Brain microvascular endothelial cell (primary cell): ENCODE data around the gene GRIK4.

ENCODE experiments used
- DNase-seq: peaks from one replicate; pipeline ENCODE4 v3.0.0-alpha.2; 2020
- H3K27ac ChIP-seq: fragments of 250-450 bp; sonication (Bioruptor Pico); 2 replicates; pipeline ENCODE4 v1.5.1; 2020; ENCODE audit warnings: mild to moderate bottlenecking, moderate library complexity
- H3K27me3 ChIP-seq: fragments of 250-450 bp; sonication (Bioruptor Pico); replicated peaks from 2 replicates; pipeline ENCODE4 v1.5.1; 2020; ENCODE audit warnings: mild to moderate bottlenecking
- H3K36me3 ChIP-seq: fragments of 250-450 bp; sonication (Bioruptor Pico); replicated peaks from 2 replicates; pipeline ENCODE4 v1.5.1; 2020; ENCODE audit warnings: mild to moderate bottlenecking
- H3K4me3 ChIP-seq: 2 replicates; pipeline ENCODE4 v1.5.1; 2011; ENCODE audit warnings: low read depth, mild to moderate bottlenecking, control low read depth, low read length, moderate library complexity
- in situ Hi-C: cut with HindIII; loops from 2 replicates; pipeline ENCODE4 v1.10.0; 2017; ENCODE audit warnings: low sequenced_read_pairs, low pct_ligation_motif_present
- TF ChIP-seq, protein P1 (sequence below): IDR thresholded peaks from 2 replicates; pipeline ENCODE4 v1.5.1; 2011; ENCODE audit warnings: low read depth, mild to moderate bottlenecking, moderate library complexity, low read length, control low read depth, inconsistent platforms; ENCODE audit errors: missing control alignments

The GRIK4 gene

DNA sequence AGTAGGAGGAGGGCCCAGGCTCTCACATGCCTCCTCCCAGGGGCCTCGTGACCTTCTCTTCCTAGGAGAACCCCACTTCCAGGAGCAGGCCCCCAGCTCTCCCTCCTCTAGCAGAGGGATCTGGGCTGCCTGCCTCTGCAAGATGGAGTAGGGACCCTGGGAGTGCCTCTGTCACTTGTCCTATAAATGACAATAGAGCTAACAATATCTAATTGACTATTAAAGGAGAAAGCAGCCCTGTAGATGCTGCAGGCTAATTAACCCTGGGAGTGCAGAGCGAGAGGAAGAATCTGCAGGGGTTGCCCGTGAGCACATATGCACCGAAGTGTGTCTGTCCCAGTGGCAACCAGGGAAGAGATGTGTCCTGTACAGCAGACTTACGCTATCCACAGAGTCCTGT is 184.4 kb downstream of the GRIK4 start:
- H3K4me3 ChIP-seq: no peak overlapping the region
- TF ChIP-seq, protein P1, sequence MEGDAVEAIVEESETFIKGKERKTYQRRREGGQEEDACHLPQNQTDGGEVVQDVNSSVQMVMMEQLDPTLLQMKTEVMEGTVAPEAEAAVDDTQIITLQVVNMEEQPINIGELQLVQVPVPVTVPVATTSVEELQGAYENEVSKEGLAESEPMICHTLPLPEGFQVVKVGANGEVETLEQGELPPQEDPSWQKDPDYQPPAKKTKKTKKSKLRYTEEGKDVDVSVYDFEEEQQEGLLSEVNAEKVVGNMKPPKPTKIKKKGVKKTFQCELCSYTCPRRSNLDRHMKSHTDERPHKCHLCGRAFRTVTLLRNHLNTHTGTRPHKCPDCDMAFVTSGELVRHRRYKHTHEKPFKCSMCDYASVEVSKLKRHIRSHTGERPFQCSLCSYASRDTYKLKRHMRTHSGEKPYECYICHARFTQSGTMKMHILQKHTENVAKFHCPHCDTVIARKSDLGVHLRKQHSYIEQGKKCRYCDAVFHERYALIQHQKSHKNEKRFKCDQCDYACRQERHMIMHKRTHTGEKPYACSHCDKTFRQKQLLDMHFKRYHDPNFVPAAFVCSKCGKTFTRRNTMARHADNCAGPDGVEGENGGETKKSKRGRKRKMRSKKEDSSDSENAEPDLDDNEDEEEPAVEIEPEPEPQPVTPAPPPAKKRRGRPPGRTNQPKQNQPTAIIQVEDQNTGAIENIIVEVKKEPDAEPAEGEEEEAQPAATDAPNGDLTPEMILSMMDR: no peak
- H3K27me3 ChIP-seq: no peaks in the 10 kb centered on the region
- H3K27ac ChIP-seq: no peak overlapping the region
- DNase-seq: no peak
- H3K36me3 ChIP-seq: no peaks in the 10 kb centered on the region
- in situ Hi-C loops: loop anchor here (25.0 kb wide), 1 partner anchor 184 kb away; the partner anchor contains the start of gene GRIK4

DNA sequence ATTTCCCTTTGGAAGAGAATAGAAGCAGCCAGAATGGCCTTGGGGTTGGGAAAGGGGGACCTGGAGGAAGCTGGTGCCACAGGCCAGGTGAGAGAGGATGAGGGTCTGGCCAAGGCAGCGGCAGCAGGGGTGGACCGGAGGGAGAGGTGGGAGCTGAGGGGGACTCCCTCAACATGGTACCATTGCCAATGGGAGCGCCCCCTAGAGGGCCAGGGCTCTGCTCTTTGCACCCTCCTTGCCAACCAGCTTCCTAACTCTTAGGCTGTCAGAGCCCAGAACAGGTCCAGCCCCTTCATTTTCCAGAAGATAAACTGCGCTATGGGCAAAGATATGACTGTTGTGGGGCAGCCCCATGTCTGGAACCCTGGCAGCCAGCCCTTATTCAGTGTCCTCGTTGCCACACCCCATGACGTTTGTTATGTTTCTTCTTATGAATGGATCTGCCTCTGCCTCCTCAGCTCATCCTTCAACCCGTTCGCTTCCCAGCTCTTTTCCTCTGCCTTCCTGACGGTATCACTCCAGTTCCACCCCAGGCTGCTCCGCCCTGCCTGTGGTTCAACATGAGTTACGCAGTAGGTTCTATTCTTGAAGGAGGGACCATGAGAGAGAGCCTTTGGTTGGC is 185.2 kb downstream of the GRIK4 start:
- no peak for DNase-seq
- H3K36me3 ChIP-seq: no peaks in the 10 kb centered on the region
- in situ Hi-C loops: loop anchor here (25.0 kb wide), 1 partner anchor 184 kb away; the partner anchor contains the start of gene GRIK4

DNA sequence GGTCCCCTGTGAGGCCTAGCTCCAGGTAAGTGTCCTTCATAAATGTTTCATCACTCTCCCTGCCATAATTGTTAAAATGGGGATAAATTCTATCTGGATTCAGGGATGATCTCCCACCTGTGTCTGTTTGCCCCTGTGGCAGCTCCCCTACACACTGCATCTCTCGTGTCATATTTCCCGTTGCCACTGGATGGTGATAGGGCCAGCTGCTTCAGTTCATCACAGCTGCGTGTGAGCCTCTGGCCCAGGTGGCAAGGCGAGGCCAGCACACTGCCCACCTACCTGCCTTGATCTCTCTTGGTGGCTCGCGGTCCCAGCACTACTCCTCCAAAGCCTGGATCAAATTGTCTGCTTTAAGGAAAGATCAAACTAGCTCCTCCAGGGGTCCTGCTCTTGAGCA is 187.4 kb downstream of the GRIK4 start:
- TF ChIP-seq, protein P1: no peak
- H3K4me3 ChIP-seq: no peak overlapping the region
- H3K27me3 ChIP-seq: no peaks in the 10 kb centered on the region
- no peak for DNase-seq
- H3K36me3 ChIP-seq: no peaks in the 10 kb centered on the region
- no peak overlapping the region for H3K27ac ChIP-seq
- in situ Hi-C loops: loop anchor here (25.0 kb wide), 1 partner anchor 187 kb away; the partner anchor contains the start of gene GRIK4

More for the DNA sequence above, 185.2 kb downstream of the GRIK4 start:
- H3K27ac ChIP-seq: no peak overlapping the region
- TF ChIP-seq, protein P1: no peak
- H3K27me3 ChIP-seq: no peaks in the 10 kb centered on the region
- no peak overlapping the region for H3K4me3 ChIP-seq

DNA sequence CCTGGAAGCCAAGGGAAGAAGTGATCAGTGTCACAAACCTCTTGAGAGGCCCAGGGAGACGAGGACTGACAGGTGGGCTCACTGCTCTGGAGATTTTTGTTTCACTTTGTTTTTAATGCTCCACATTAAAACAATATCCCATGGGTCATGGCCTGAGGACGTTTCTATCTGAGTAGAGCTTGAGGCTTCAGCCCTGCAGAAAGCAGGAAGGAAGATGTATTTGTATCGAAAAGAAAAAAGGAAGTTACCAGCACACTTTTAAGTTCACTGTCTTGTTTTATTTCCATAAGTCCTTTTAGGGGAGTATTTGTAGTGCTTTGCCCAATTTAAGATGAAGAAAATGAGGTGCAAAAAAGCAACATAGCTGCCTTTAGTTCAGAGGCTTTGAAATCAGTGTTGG is 191.1 kb downstream of the GRIK4 start:
- TF ChIP-seq, protein P1: no peak
- H3K27me3 ChIP-seq: no peaks in the 10 kb centered on the region
- no peak overlapping the region for H3K4me3 ChIP-seq
- no peaks in the 10 kb centered on the region for H3K36me3 ChIP-seq
- no peak overlapping the region for H3K27ac ChIP-seq
- in situ Hi-C loops: no loop called here
- DNase-seq: no peak

DNA sequence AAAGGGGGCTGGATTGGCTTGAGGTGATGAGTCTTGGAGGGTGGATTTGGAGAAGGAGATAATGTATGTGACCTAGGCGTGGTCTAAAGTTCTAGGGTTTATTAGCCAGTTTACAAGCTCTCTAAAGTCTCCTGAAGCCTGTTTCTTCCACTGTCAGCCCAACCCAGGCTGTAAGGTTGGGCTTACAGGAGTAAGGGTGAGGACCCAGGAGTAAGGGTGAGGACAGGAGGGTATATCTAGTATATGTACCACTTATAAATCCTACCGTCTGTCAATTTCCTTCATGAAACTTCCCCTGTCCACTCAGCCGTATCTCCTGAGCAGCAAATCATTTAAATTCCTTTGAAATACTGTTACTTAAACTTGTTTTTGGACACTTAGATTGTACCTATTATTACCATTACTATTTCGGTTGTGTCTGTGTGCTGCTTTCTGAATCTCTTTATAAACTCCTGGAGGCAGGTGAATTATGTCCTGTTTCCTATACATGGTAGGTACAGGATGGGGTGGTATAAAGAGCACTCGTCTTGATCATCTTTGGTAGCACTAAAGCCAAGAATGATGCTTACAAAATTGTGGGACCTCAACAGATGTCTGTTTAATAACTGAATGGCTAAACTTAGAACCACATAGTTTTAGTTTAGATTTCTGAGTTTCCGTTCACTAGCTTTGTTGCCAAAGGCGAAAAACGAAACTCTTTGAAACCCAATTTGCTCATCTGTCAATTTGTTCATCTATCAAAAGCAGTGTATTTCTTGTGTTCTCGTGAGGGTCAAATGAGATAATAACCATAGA is 192.0 kb downstream of the GRIK4 start:
- TF ChIP-seq, protein P1: no peak
- in situ Hi-C loops: no loop called here
- DNase-seq: no peak
- no peak overlapping the region for H3K27ac ChIP-seq
- H3K27me3 ChIP-seq: no peaks in the 10 kb centered on the region
- no peaks in the 10 kb centered on the region for H3K36me3 ChIP-seq
- H3K4me3 ChIP-seq: no peak overlapping the region
